SHP77 (cell line): ENCODE results near the gene LCP1.

Experiments used
- DNase-seq, 2 experiments: peaks; one replicate each; lab custom pipeline; 2025; lab: John Stamatoyannopoulos, UW

LCP1 gene

DNA sequence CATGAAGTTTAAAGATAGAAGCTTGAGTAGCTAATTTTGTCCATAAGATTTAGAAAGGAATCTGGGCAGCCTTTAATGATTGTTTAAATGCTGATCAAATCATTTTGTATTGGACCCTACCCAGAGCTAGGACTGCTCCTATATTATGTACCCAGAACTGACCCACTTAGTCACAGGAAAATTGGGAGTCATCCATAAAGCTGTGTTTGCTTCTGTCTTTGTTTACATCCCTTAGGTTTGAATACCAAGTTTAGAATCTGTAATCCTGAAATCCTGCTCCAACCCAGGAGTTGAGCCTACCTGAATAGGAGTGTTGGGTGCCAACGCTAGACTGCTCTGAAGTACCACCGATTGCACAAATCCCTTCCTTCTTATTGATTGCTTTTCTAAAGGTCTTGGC lies 23.8 kb downstream of the LCP1 start:
- DNase-seq = no peak

DNA sequence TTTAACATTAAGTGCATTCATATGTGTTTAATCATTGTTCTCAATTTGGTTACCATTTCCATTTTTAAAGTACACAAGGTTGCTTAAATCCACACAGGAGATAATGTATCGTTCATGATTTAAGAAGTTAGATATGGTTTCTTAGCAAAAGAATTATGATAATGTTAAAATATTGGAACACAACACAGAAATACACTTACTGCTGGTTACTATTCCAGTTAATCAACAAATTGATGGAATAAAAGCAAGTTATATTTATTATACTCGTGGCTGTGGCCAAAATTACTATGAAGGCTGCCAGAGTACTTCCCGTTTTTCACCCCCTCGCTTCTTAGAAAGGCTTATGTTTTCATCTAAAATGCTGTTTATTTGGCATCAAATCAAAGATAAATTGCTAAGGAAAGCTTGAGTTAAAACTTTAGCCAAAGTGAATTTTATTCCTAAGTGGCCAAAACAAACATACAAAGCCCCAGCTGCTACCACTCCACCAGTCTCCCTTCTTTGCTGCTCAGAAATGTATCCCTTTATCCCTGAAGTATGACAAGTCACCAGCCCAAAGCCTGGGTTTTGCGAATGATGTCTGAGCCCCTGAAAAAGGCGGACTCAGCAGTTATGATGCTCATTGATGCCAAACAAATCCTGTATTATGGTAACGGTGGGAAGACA lies 27.7 kb downstream of the LCP1 start:
- no peak for DNase-seq

DNA sequence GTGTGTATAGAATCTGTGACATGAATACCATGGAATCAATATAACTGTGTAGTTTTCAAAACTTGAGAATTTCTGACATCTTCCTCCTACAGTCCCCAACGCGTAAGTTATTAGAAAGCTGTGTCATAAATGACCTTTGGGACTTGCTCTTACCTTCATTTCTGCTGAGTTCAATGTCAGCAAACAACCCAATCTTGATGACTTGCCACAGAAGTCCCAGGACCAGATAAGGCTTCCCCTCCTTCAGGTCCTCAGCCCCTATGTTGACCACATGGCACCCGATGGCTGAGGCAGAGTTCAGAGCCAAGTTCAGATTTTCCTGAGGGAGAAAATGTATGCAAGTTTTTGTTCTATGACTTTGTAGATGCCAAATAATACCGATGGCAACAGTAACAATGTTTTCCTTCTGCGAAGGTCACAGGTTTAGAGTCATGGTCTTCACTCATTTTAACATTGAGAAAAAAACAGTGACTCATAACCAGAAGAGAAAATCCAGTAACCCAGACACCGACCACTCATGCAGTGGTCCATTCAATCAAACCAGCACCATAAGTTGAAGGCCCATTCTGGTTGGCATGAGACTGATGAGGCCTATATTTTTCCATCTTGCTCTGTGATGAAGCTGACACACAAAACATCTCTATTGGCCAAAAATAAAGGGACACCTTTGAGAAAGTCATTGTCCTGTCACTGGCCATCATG lies 29.2 kb downstream of the LCP1 start:
- no peak for DNase-seq

GRCh38 chr13:46150134-46150693 lies 31.8 kb downstream of the LCP1 start:
- DNase-seq = no peak

DNA sequence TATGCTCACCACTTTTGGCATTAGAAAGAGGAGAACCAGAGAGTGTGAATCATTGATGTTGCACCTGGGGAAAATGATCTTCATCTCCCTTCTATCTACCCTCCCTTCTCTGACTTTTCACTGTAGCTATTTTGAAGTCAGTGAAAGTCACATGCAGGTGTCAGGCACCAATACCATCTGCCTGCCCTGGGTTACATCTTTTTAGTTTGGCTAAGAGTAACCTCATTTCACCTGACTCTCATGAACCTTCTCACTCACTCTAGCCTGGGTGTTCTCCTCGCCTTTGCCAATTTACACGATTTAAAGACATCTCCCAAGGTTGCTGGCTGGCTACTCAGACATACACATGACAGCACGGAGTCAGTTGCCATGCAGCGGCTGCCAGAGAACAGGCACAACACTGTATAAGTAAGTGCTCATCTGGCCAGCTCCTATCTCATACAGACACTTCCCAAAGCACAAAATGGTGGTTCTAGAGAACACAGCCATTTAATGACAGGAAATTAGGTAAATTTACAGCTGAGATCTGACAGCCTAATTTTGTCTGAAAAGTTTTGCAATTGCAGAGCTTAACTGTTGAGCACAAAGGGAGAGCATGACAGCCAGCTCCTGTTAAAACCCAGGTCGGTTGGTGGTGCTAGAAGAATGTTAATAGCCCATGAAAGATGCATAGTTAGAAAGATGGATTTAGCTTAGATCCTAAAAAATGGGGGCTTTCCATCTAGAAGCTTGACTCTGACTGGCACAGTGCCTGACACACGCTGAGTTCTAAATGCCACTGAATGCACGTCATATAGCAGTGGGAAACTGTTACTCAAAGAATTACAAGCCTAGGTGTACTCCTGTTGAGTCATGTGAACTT lies 32.5 kb downstream of the LCP1 start:
- no peak for DNase-seq

- DNase-seq = no peak
Measured at GRCh38 chr13:46146898-46147297, 35.1 kb downstream of the LCP1 start.

DNA sequence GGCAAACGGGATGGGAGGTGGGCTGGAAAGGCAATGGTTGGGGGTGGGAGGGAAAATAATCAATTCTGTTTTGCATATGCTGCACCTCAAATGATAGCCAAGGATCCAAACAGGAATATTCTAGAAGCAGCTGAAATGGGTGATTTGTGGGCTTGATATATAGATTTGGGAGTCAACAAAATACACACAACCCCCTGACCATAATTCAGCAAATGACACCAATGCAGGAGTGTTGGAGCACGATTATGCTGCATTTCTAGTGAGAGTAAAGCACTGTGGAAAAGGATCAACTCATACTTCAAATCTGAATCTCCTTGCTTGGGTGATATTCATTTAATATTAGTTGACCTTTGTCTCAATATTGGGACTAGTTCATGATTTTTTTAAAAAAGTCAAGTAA lies 36.0 kb downstream of the LCP1 start:
- no peak for DNase-seq

GRCh38 chr13:46145135-46145534 lies 36.8 kb downstream of the LCP1 start:
- no peak for DNase-seq

GRCh38 chr13:46143184-46143701 lies 38.7 kb downstream of the LCP1 start:
- no peak for DNase-seq

DNA sequence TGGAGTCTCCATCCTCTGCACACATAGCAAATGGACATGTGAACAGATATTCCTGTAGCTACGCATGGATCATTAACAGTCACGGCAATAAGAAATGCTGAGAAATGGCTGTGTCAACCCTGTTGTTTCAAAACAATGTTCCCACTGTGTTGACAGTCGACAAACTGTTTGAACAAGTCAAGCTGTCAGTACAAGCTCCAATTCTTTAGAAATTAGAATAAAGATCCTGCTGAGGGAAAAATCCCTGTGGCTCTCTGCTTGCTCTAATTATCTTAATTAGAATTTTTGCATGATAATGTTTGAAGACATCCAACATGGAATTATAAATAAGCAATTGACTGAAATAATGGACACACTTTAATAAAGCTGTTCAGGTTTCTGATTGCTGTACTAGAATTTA lies 39.2 kb downstream of the LCP1 start:
- DNase-seq = no peak

DNA sequence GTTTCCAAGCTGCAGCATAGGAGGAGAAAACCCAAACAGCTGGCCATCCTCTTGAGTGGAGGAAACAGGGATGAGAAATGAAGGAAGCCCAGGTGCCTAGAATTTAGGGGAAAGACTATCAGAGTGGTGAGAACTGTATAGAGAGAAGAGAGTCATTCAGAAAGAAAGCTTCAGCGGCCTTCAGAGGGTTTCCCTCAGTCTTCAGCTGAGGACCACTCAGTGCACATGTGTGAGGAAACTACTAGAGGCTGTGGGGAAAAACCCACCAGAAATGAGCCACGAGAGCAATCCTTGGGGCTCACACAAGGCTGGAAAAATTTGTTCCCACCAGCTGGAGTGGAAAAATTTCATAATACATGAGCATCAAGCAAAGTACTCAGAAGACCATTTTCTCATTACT lies 41.9 kb downstream of the LCP1 start:
- no peak for DNase-seq

DNA sequence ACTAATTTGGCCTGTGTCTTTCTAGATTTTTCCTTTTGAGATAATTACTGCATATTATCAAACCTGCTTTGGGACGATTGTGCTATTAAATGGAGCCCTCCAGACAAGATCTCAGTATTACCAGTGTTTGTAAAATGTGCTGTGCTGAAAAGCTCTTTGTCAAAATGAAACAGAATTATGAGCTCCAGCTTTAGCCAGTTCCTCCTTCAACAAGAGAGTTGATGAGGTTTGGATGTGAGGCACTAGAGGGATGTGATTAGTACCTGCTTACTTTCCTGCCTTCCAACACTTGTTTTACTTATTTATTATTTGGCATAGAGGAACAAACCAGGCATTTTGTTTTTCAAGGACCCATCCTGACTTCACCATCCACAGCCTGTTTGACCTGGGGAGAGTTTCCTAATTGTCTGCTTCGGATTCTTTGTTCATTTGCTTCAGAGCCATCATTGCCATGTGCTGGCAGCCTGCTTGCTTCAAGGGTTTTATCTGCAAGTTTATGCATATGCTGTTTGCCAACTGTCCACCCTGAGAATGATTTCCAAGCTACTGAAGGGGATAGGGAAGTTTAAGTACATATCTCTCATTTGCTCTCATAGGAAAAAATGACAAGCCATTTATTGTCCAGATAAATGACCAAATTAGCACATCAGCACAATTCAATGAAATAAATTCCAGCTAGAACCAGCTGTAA lies 44.2 kb downstream of the LCP1 start:
- no peak for DNase-seq

- DNase-seq = no peak
Measured at GRCh38 chr13:46136688-46137087, 45.3 kb downstream of the LCP1 start.

DNA sequence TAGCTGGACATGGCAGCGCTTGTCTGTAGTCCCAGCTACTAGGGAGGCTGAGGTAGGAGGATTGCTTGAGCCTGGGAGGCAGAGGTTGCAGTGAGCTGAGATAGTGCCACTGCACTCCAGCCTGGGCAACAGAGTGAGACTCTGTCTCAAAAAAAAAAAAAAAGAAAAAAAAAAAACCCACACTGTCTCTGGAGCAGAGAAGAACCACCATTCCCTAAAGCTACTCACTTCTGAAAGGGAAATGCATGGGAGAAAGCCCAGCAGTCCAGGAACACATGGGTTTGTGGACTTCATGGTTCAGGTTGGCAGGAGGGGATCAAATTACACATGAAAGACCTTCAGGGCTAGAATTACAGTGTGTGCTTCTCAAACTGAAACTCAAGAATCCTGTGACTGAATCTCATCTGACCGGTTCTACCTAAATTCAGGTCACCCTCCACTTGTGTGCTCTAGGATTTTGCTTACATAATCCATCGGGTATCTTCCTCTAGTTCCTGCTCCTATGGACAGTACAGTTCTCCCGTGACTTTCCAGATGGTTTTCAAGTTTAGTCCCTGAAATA lies 46.9 kb downstream of the LCP1 start:
- DNase-seq = no peak

GRCh38 chr13:46134494-46134893 lies 47.5 kb downstream of the LCP1 start:
- DNase-seq = no peak

DNA sequence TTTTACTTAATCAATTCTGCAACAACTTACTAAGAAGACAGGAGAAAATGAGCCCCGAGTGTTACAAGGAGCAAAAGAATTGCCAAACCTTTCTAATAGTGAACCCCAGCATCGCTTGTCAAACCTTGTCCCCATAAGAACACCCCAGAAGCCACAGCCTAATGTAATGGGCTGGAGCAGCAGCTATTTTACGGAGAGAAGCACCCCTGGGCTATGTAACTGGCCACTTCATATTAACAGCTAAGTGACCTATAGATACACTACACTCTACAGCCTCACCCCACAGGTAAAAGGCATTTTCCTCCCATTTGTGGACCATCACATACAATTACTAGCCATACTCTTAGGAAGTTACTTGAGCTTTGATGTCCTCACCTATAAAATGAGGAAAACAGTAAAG lies 49.9 kb downstream of the LCP1 start:
- DNase-seq = no peak

- no peak for DNase-seq
Measured at GRCh38 chr13:46131705-46132104, 50.3 kb downstream of the LCP1 start.

GRCh38 chr13:46129955-46130618 lies 51.9 kb downstream of the LCP1 start:
- DNase-seq = no peak

- no peak for DNase-seq
Measured at GRCh38 chr13:46129124-46129523, 52.9 kb downstream of the LCP1 start.

- DNase-seq = no peak
Measured at GRCh38 chr13:46127358-46128023, 54.5 kb downstream of the LCP1 start.
